H1 (cell line): ENCODE data around the gene JPH2. TPM values are rescaled to one million over a fixed set of nuclear protein-coding genes. Genes with fewer than 3 reads are reported as not detected.

Experiments
- CTCF ChIA-PET: fragments of 300-600 bp; sonication (Branson Sonifier 250); formaldehyde crosslinking; loops from one replicate; lab custom pipeline; 2021; ENCODE audit not compliant: partially characterized antibody; lab: Charles Lee
- POLR2A ChIA-PET: fragments of 300-600 bp; sonication (Branson Sonifier 250); formaldehyde crosslinking; loops from one replicate; lab custom pipeline; 2021; ENCODE audit warnings: inconsistent platforms; ENCODE audit not compliant: partially characterized antibody; lab: Charles Lee
- DNase-seq, 2 experiments: peaks; one replicate each; pipeline versions ENCODE4 v3.0.0 to v3.0.0-alpha.2; 2010 to 2022; ENCODE audit warnings: low spot score in 2 of 2, low read depth in 1 of 2, mixed read lengths in 1 of 2
- FAIRE-seq: peaks from 2 replicates; lab custom pipeline; 2011; peaks lifted over from hg19 to GRCh38; lab: Jason Lieb, UNC
- H2AFZ ChIP-seq: 2 replicates; pipeline ENCODE4 v1.8.1; 2012; ENCODE audit warnings: low read length, inconsistent platforms
- H2AK5ac ChIP-seq: 2 replicates; pipeline ENCODE4 v1.6.1; 2013; ENCODE audit warnings: low read depth, low read length
- H2BK120ac ChIP-seq: replicated peaks from 2 replicates; pipeline ENCODE3; 2013; ENCODE audit warnings: low read depth, low read length, inconsistent platforms
- H2BK12ac ChIP-seq: 2 replicates; pipeline ENCODE4 v1.6.1; 2013; ENCODE audit warnings: low read depth, low read length
- H2BK15ac ChIP-seq: 2 replicates; pipeline ENCODE4 v1.6.1; 2013; ENCODE audit warnings: low read length
- H2BK20ac ChIP-seq: 2 replicates; pipeline ENCODE4 v1.6.1; 2013; ENCODE audit warnings: low read length
- H2BK5ac ChIP-seq: 2 replicates; pipeline ENCODE4 v1.6.1; 2013; ENCODE audit warnings: low read depth, low read length
- H3K14ac ChIP-seq: 2 replicates; pipeline ENCODE4 v1.6.1; 2013; ENCODE audit warnings: inconsistent platforms; ENCODE audit not compliant: insufficient read length
- H3K18ac ChIP-seq: 2 replicates; pipeline ENCODE4 v1.6.1; 2013; ENCODE audit warnings: low read length; ENCODE audit errors: extremely low read depth
- H3K23ac ChIP-seq: 2 replicates; pipeline ENCODE4 v1.6.1; 2013; ENCODE audit warnings: inconsistent platforms; ENCODE audit not compliant: insufficient read length
- H3K23me2 ChIP-seq: 2 replicates; pipeline ENCODE4 v1.6.1; 2013; ENCODE audit warnings: low read depth, low read length
- H3K27ac ChIP-seq: 2 replicates; pipeline ENCODE4 v1.6.1; 2011; ENCODE audit warnings: low read depth, low read length, inconsistent platforms
- H3K27me3 ChIP-seq, 4 experiments: replicated peaks in 1 of 4; 1 replicate in 1 of 4; 2 replicates in 3 of 4; pipeline versions ENCODE4 v1.6.1 to v1.8.1; 2011 to 2013; ENCODE audit warnings: low read length in 3 of 4, mild to moderate bottlenecking in 3 of 4, inconsistent platforms in 2 of 4, mixed read lengths in 2 of 4, moderate library complexity in 1 of 4; ENCODE audit not compliant: control insufficient read depth in 3 of 4, insufficient read depth in 3 of 4; ENCODE audit errors: extremely low read depth in 1 of 4
- H3K36me3 ChIP-seq, 4 experiments: 2 replicates each; pipeline versions ENCODE4 v1.6.1 to v1.8.1; 2011 to 2013; ENCODE audit warnings: mild to moderate bottlenecking in 4 of 4, low read length in 3 of 4, moderate library complexity in 2 of 4, control low read depth in 1 of 4, inconsistent platforms in 1 of 4; ENCODE audit not compliant: insufficient read depth in 4 of 4, control insufficient read depth in 2 of 4
- H3K4ac ChIP-seq: replicated peaks from 2 replicates; pipeline ENCODE3; 2013; ENCODE audit warnings: low read length, low read depth, mixed read lengths, inconsistent platforms; ENCODE audit not compliant: insufficient read length
- H3K4me1 ChIP-seq, 4 experiments: replicated peaks in 1 of 4; 1 replicate in 1 of 4; 2 replicates in 3 of 4; pipeline versions ENCODE4 v1.6.1 to v1.8.1; 2011 to 2013; ENCODE audit warnings: low read length in 3 of 4, inconsistent platforms in 2 of 4, mixed read lengths in 1 of 4; ENCODE audit not compliant: insufficient read depth in 4 of 4, control insufficient read depth in 3 of 4
- H3K4me2 ChIP-seq, 2 experiments: 2 replicates each; pipeline versions ENCODE4 v1.6.1 to v1.8.1; 2011 to 2013; ENCODE audit warnings: low read depth in 2 of 2, low read length in 2 of 2, control low read depth in 1 of 2, inconsistent platforms in 1 of 2, mild to moderate bottlenecking in 1 of 2; ENCODE audit not compliant: insufficient read depth in 1 of 2
- H3K4me3 ChIP-seq, 4 experiments: fragments of 200-600, 300-600 bp in 1 of 4; sonication (generic), shearing (Covaris generic), sonication (Bioruptor Twin) in 1 of 4; 2 replicates each; pipeline versions ENCODE4 v1.5.1 to v1.8.1; 2011 to 2016; ENCODE audit warnings: low read length in 4 of 4, low read depth in 3 of 4, control low read depth in 2 of 4, inconsistent platforms in 2 of 4, mild to moderate bottlenecking in 2 of 4, mixed read lengths in 1 of 4, moderate library complexity in 1 of 4; ENCODE audit not compliant: insufficient read depth in 2 of 4; ENCODE audit errors: extremely low read depth in 1 of 4
- H3K56ac ChIP-seq: replicated peaks from 2 replicates; pipeline ENCODE3; 2013; ENCODE audit warnings: low read depth, mild to moderate bottlenecking, mixed read lengths, low read length, inconsistent platforms; ENCODE audit not compliant: insufficient read length
- H3K79me1 ChIP-seq: 2 replicates; pipeline ENCODE4 v1.6.1; 2013; ENCODE audit warnings: low read depth, low read length, control low read depth
- H3K79me2 ChIP-seq, 2 experiments: 2 replicates each; pipeline versions ENCODE4 v1.6.1 to v1.8.1; 2012 to 2013; ENCODE audit warnings: low read length in 2 of 2, mild to moderate bottlenecking in 2 of 2, inconsistent platforms in 1 of 2; ENCODE audit not compliant: insufficient read depth in 2 of 2, control insufficient read depth in 1 of 2
- H3K9ac ChIP-seq, 4 experiments: replicated peaks in 1 of 4; 1 replicate in 1 of 4; 2 replicates in 3 of 4; pipeline versions ENCODE4 v1.6.1 to v1.8.1; 2011 to 2013; ENCODE audit warnings: low read depth in 3 of 4, low read length in 3 of 4, control low read depth in 2 of 4, mild to moderate bottlenecking in 2 of 4, moderate library complexity in 2 of 4, inconsistent platforms in 1 of 4; ENCODE audit errors: extremely low read depth in 1 of 4
- H3K9me3 ChIP-seq, 2 experiments: 2 replicates each; pipeline versions ENCODE4 v1.6.1 to v1.8.1; 2012 to 2013; ENCODE audit warnings: mild to moderate bottlenecking in 2 of 2, moderate library complexity in 2 of 2, control low read depth in 1 of 2, inconsistent platforms in 1 of 2, low read depth in 1 of 2, low read length in 1 of 2, mixed read lengths in 1 of 2; ENCODE audit not compliant: insufficient read depth in 2 of 2
- H4K20me1 ChIP-seq, 2 experiments: replicated peaks in 1 of 2; 2 replicates each; pipeline versions ENCODE3 to v1.8.1; 2011 to 2013; ENCODE audit warnings: inconsistent platforms in 2 of 2, low read length in 2 of 2, mild to moderate bottlenecking in 1 of 2; ENCODE audit not compliant: insufficient read depth in 2 of 2, control insufficient read depth in 1 of 2
- H4K5ac ChIP-seq: 2 replicates; pipeline ENCODE4 v1.6.1; 2013; ENCODE audit warnings: low read length, low read depth, mixed read lengths, inconsistent platforms; ENCODE audit not compliant: insufficient read length
- H4K8ac ChIP-seq: 2 replicates; pipeline ENCODE4 v1.8.0; 2013; ENCODE audit warnings: mild to moderate bottlenecking, moderate library complexity, low read length, inconsistent platforms; ENCODE audit not compliant: insufficient read depth; ENCODE audit errors: extremely low read depth
- H4K91ac ChIP-seq: replicated peaks from 2 replicates; pipeline ENCODE3; 2013; ENCODE audit warnings: low read length, mixed read lengths, inconsistent platforms; ENCODE audit not compliant: insufficient read length
- EZH2 ChIP-seq: fragments of 200-600 bp; sonication (generic); IDR thresholded peaks from 2 replicates; pipeline ENCODE4 v1.7.1; 2012; ENCODE audit warnings: low read depth, mild to moderate bottlenecking, moderate library complexity, low read length, inconsistent platforms; ENCODE audit not compliant: severe bottlenecking
- FOSL1 ChIP-seq: IDR thresholded peaks from 2 replicates; pipeline ENCODE4 v1.6.1; 2011; ENCODE audit warnings: mild to moderate bottlenecking, low read depth, low read length, moderate library complexity; ENCODE audit not compliant: insufficient read depth
- GABPA ChIP-seq: IDR thresholded peaks from 2 replicates; pipeline ENCODE4 v1.6.1; 2011; ENCODE audit warnings: mild to moderate bottlenecking, low read length, moderate library complexity, borderline replicate concordance; ENCODE audit not compliant: insufficient read depth
- WGBS, 2 experiments: shearing (Covaris generic) in 1 of 2; methylation state at CpG; one replicate each; pipeline versions ENCODE4 v1.1.6 to v1.1.7; 2013 to 2015; ENCODE audit warnings: low lambda C conversion rate in 2 of 2, mixed read lengths in 2 of 2, inconsistent platforms in 1 of 2, low coverage in 1 of 2, missing lambda C conversion rate in 1 of 2; ENCODE audit not compliant: insufficient replicate concordance in 2 of 2, insufficient coverage in 1 of 2, insufficient read length in 1 of 2; ENCODE audit errors: extremely low coverage in 1 of 2, missing lambda C conversion rate in 1 of 2; 5-methylcytosine and 5-hydroxymethylcytosine counted together
- polyA plus RNA-seq, 7 experiments: library from polyadenylated mRNA; depleted of rRNA in 3 of 7; stranded (reverse) in 5 of 7; unstranded in 2 of 7; fragments of >200 nt in 5 of 7; fragments of 200-250 nt in 2 of 7; gene quantifications; 1 replicate in 5 of 7; 2 replicates in 1 of 7; 4 replicates in 1 of 7; pipeline versions ENCODE4 v1.2.1 to v1.2.3, GENCODE V29; 2011 to 2013; ENCODE audit warnings: missing spikeins in 2 of 7, mixed read lengths in 2 of 7
- total RNA-seq: library from RNA; stranded (reverse); fragmentation: NEBNext Ultra II Directional; extraction: Animal tissue kit (Norgen Biotek cat#: 25700); gene quantifications from 2 replicates; pipeline ENCODE4 v1.2.1, GENCODE V29; 2021
- TF ChIP-seq, protein P1 (sequence below): IDR thresholded peaks from 2 replicates; pipeline ENCODE4 v1.6.1; 2011; ENCODE audit warnings: low read length, improper control_type of control experiment

The JPH2 gene
- total and polyA plus RNA-seq, 2 of the 8 experiments (the other 6 are each of a cell fraction or from before 2014, with no cell fraction given): 0.59 to 1.3 TPM

DNA sequence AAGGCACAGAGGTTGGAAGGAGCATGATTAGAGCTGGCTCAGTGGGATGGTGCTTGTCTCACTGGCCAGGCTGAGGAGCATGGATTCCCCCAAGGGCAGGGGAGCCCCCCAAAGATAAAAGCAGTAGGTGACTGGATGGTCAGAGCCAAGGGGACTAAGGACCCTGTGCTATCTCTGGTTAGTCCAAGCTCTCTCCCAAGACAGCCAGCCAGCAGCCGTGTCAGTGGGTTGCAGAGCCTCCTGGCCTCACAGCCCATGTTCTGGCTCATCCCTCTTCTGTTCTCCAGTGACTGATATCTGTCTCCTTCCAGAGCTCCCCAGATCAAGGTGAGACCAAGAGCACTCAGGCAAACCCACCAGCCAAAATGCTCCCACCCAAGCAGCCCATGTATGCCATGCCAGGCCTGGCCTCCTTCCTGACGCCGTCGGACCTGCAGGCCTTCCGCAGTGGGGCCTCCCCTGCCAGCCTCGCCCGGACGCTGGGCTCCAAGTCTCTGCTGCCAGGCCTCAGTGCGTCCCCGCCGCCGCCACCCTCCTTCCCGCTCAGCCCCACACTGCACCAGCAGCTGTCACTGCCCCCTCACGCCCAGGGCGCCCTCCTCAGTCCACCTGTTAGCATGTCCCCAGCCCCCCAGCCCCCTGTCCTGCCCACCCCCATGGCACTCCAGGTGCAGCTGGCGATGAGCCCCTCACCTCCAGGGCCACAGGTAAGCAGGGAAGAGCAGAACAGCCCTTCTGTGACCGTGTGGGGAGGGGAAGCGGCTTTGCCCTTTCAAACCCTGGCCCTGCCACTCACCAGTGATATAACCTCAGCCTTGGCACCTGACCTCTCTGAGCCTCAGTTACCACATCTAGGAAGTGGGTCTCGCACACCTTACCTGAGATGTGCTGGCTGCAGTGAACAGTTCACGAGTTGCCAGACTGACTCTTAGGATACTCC is 121.3 kb downstream of the JPH2 start:
- no peak overlapping the region for H3K9ac ChIP-seq
- peaks cover 0 to 4% (median 1%) of the 10 kb centered on the region in 4 experiments; a peak in 3 of 7 replicates for H3K4me1 ChIP-seq
- no peaks in the 10 kb centered on the region for H3K79me1 ChIP-seq
- peak overlapping the region; percentile 38; the same call in 1 of the 2 replicates for H4K8ac ChIP-seq
- H3K14ac ChIP-seq: no peak overlapping the region
- H4K5ac ChIP-seq: no peak overlapping the region
- no peak for FAIRE-seq
- TF ChIP-seq EZH2 (no peak), GABPA (no peak), FOSL1 (no peak)
- TF ChIP-seq, protein P1, sequence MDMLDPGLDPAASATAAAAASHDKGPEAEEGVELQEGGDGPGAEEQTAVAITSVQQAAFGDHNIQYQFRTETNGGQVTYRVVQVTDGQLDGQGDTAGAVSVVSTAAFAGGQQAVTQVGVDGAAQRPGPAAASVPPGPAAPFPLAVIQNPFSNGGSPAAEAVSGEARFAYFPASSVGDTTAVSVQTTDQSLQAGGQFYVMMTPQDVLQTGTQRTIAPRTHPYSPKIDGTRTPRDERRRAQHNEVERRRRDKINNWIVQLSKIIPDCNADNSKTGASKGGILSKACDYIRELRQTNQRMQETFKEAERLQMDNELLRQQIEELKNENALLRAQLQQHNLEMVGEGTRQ: no peak
- TF ChIP-seq, all 59 proteins: peak for 0
- H2BK12ac ChIP-seq: no peak overlapping the region
- no peak overlapping the region for H3K4ac ChIP-seq
- no peak overlapping the region for H2BK20ac ChIP-seq
- H3K36me3 ChIP-seq: no peaks in the 10 kb centered on the region
- ChIA-PET POLR2A (no interaction called here), CTCF (interaction anchor here (1.3 kb wide), 1 partner anchor 10 kb away, joined by 3 read pairs; no protein-coding TSS in a partner anchor)
- H4K20me1 ChIP-seq: no peaks in the 10 kb centered on the region
- H2AFZ ChIP-seq: no peak overlapping the region
- no peaks in the 10 kb centered on the region for H3K23me2 ChIP-seq
- no peak overlapping the region for H3K4me3 ChIP-seq
- peak in 1 of 2 experiments; percentile 30 for DNase-seq
- no peaks in the 10 kb centered on the region for H3K9me3 ChIP-seq
- no peak overlapping the region for H4K91ac ChIP-seq
- 88% methylated on average over 6 of the region's 20 CpGs; no CpG with 5 or more reads in 1 of the 2 experiments for WGBS, 2 experiments
- no peak overlapping the region for H3K23ac ChIP-seq
- H3K4me2 ChIP-seq: no peak overlapping the region
- no peak overlapping the region for H2BK120ac ChIP-seq
- H2BK5ac ChIP-seq: no peak overlapping the region
- no peak overlapping the region for H2BK15ac ChIP-seq
- H3K27ac ChIP-seq: no peak overlapping the region
- H2AK5ac ChIP-seq: no peak overlapping the region
- H3K56ac ChIP-seq: no peak overlapping the region
- no peak overlapping the region for H3K18ac ChIP-seq
- H3K27me3 ChIP-seq: no peaks in the 10 kb centered on the region; a peak in 1 of 7 replicates
- H3K79me2 ChIP-seq: no peaks in the 10 kb centered on the region
